GM19025 (cell line): Measurements from ENCODE around the gene KRT86.
A peak's percentile ranks its signal among the peaks of the same experiment; 100 is the strongest.

Experiments
- ATAC-seq: cut with Tn5 transposase; IDR thresholded peaks from one replicate; pipeline ENCODE4 v1.9.1; 2021; ENCODE audit warnings: mild to moderate bottlenecking, low read depth, moderate library complexity; ENCODE audit not compliant: unreplicated experiment

KRT86 gene

DNA sequence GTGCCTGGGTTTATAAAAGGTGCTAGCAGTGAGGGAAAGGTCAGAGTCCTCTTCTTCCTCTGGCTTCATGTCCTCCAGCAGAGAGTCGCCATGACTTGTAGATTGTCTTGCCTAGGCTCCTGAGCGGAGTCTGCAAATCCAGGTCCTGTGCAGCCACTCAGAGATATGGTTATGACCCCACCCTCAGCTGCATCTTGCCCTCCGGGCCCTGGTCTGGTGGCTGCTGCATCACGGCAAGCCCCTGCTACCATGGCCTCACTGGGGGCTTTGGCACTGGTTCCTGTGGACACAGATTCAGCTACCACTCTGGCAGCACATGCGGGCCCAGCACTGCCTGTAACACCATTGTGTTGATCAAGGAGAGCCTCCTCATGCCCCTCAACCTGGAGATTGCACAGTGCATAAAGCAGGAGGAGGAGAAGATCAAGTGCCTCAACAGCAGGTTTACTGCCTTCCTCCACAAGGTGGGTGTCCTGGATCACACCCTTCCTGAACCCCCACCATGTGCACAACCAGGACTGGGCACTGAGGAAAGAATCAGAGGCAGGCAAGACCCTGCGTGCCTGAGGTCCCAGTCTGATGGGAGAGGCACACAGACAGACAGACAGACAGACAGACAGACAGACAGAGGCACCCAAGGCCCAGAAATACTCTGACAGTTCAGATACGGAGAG is 10.5 kb upstream of the KRT86 start:
- no peak for ATAC-seq

GRCh38 chr12:52264435-52264825 is 10.0 kb upstream of the KRT86 start:
- ATAC-seq: no peak

- no peak for ATAC-seq
Observed at GRCh38 chr12:52266514-52266913, 7.9 kb upstream of the KRT86 start.

DNA sequence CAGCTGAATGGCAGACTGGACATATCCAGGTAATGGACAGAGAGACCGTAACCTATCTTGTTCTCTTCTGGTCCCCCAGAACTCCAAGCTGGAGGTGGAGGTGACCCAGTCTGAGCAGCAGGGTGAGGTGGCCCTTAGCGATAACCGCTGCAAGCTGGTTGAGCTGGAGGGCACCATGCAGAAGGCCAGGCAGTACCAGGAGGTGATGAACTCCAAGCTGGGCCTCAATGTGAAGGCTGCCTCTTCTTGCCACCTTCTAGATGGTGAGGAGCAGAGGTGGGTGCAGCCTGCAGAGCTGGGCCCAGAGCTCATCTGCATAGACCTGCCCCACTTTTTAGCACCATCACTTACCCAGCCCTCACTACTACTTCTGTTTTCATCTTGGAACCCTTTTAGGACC is 7.2 kb upstream of the KRT86 start:
- ATAC-seq: no peak

DNA sequence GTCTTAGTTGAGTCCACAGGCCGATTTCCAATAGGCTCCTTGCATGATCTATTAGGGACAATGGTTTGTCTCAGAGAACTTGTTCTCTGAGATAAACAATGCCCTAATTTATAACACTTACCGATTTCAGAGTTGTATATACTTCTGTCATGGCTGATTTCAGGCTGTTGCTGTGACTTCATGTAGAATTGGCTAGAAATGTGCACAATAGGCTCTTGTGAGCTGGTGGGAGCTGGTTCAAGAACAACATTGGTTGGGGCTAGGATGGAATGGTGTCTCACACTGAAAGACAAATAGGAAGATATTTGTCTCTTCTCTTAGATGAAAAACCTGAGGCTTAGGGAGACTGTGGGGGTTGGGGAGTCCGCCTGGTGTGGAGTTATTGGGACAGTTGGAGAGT is 6.7 kb upstream of the KRT86 start:
- no peak for ATAC-seq

DNA sequence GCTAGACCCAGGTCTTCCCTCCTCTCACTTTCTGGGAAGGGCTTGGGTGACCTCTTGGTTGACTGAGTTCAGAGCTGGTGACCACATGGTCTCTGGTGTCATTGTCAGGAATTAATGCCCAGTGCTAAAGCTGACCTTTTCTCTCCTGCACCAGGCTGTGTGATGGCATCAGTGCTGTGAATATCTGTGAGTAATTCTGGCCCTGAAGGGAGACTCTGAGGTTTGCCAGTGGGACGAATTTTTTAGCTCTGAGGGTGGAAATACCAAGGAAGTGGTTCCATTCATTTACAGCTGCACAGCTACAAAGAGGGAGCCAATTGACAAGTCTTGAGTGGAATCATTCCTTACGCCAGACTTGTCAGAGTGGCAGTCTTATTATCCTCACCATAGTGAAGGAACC is 6.2 kb upstream of the KRT86 start:
- no peak for ATAC-seq

DNA sequence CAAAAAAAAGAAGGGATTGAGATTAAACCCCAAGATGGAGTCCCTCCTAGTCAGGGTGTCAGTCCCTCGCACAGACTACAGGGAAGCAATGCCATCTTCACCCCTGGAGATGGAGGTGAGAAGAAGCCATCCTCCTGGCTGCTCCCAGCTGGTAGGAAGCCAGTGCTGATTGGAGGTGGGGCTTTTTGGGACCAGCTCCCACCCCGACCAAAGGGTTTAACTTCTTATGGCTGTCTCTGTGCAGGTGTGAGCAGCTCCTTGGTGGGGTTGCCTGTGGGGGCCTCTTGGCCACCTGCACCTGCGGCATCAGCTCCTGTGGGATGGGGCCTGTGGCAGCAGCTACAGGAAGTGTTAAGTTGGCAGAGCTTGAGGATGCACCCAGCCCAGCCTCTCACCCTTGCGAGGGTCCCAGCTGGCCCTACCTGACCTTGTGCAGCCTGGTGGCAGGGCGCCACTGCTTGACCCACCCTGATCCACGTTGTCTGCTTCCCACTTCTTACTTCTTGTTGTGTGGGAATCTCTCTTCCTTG is 3.8 kb upstream of the KRT86 start:
- ATAC-seq: no peak

GRCh38 chr12:52271158-52271557 is 3.3 kb upstream of the KRT86 start:
- ATAC-seq: no peak

GRCh38 chr12:52275686-52276085 is 1.2 kb downstream of the KRT86 start:
- ATAC-seq: no peak

DNA sequence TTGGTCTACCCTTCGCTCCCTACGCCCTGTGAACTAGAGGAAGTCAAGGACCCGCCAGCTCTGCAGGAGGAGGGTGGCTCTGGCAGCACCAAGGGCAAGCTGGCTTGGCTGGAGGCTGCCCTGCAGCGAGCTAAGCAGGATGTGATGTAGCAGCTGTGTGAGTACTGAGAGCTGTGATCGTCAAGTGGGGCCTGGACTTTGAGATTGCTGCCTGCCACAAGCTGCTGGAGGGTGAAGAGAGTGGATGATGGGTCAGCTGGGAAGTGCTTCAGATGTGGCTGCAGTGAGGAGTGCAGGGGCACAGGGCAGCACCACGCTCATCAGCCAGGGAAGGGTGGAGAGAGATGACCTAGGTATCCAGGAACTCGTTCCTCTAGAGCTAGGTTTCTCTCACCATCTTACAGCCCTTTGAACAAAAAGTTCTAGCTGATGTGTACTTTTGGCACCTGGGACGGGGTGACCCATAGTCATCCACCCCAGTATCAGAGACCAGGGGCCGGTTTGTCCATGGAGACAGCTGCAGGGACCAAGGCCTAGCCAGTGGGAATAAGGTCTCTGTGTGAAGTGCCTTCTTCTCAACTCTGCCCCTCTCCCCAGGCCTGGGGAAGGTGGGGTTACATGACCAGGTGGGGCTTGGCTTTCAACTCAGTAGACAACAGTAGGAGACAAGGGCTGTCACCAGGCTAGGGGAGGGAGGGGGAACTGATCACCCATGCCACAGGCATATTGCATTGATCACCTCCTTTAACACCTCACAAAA is 3.2 kb downstream of the KRT86 start:
- no peak for ATAC-seq

- peak; percentile 89 for ATAC-seq
Observed at GRCh38 chr12:52278575-52279421, 4.4 kb downstream of the KRT86 start.

DNA sequence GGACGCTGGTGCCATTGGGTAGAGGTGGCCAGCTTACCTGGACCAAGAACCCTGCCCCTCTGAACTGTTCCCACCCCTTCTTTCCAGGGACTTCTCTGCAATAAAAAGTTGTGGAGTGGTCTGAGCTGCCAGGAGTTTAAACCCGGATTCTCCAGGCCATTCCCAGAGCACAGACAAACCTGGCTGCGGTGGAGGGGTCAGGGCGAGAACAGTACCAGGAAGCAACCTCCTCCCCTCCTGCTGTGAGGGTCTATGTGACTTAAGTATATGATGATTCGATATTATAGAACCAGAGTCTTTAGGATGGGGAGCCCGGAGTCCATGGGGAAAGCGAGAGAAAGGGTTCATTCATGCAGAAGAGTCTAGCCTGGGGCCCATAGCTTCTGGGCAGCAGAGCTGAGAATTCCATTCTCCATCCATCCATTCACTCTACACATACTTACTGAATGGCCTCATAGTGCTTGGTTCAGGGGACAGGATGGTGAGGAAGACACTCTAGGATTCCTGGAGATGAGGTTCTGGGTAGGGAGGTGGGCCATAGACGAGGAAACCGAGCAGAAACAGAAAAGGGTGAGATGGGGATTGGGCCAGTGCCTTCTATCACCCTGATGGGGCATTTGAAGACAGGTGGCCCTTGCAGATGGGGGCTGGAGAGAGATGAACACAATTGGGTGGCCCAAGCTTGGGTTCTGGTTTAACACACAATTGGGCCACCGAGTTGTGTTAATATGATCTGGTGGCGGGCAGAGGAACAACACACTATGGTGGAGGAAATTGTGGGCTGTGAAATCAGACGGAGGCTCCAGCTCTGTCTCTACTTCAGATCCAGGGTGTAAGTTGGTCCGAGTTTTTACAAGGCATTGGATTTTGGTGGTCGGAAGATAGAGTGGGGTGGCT is 5.2 kb downstream of the KRT86 start:
- ATAC-seq: no peak

DNA sequence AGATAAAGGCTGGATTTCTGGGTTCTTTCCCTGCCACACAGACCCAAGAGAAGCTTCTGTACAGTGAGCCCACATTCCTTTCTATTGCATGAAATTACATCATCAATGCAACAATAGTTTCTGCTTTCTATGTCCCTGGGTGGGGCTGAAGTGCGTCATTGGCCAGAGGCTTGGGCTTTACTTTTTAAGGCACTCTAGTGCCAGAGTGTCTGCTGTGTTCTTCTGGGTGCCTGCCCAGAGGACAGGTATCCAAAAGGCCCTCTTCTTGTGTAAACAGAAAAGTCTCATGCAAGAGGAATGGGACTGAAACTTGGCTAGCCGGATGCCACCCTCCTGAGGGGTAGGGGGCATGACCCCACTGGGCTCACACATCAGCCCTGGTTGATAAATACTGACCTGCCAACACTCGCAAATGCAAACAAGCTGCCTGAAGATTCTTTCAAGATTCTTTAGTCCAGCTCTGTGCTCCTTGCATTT is 5.9 kb downstream of the KRT86 start:
- no peak for ATAC-seq

- no peak for ATAC-seq
Observed at GRCh38 chr12:52280796-52281560, 6.5 kb downstream of the KRT86 start.

- ATAC-seq: no peak
Observed at GRCh38 chr12:52284562-52285171, 10.2 kb downstream of the KRT86 start.

DNA sequence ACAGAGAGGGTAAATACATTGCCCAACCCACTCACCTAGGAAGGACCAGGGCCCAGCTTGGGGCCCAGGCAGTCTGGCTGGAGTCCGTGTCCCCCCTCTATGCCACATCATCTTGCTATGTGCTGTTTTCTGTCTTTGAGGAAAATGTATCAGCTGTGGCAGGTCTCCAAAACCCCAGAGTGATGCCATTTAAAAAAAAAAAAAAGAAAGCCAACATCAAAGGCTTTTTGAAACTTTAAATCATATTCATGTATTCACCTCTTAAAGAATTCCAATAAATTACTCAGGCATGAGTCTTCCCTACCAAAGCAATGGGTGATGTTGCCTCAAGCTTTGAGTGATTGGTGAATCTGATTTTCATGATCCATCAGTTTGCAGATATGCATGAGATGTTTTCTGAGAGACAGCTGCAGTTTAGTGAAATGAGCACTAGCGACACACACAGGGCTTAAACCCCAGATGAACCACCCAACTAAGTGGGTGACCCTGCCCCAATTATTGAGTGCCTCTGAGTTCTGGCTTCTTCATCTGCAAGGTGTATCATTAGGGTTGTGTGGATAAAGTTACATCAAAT is 10.8 kb downstream of the KRT86 start:
- ATAC-seq: no peak

- no peak for ATAC-seq
Observed at GRCh38 chr12:52285851-52286530, 11.5 kb downstream of the KRT86 start.
